CD4-positive, alpha-beta T cell treated with Interleukin-6 at 100 ng/mL for 8 hours (primary cell): ENCODE measurements around the gene ASTN1.

Source experiments
- DNase-seq: peaks from one replicate; pipeline ENCODE4 v3.0.0-alpha.2; 2020; ENCODE audit warnings: mixed read lengths, low spot score

The ASTN1 gene

DNA sequence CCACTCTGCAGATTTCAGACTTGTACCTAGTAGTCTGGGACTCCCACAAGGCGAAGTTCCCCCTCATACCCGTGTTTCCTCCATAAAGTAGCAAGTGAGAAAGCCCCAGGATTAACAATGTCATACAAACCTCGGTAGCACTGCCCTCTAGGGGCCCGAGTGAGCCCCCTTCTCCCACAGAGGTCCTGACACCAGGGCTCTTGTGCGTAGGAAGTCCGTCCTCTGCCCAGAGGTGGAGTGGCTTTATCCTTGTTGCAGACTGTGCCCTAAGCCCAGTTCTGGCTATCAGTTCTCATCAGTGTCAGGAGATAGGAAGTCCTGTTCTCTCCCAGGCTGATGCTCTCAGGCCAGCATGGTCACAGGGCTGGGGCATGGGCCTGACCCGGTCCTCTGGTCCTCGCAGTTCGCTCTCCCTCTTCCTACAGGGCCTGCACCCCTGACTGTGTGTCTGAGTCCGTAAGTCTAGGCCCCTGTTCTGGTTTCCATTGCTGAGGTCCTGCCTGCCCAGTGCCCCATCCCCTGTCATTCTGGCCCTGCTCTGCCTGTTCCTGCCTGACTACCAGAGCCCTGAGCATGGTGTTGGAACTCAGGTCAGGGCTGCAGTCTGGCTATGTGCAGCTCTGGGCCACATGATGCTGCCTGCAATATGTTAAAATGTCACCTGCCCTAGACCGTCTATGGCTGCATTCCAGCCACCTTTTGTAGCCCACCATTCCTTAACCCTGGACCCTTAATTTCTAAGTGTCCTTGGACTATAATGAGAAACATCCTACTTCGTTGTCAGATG, 285.6 kb downstream of the ASTN1 start:
- no peak for DNase-seq

DNA sequence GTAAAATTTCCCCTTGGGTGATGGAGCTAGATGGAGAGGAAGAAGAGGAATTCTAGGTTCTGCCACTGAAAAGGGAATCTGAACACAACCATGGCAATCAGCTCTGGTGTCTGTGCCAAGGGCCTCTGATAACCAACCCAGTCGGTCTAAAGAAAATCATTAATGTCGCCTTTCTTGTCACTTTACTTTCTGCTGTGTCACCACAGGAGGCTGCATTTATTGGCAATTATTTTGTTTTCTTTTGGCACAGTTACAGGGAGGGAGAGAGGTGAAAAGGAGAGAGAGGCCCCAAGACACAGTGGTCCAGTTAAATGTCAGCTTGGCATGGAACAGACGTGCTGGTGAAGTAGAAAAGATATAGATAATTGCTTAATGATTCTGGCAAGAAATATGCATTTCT, 287.0 kb downstream of the ASTN1 start:
- DNase-seq: no peak

DNA sequence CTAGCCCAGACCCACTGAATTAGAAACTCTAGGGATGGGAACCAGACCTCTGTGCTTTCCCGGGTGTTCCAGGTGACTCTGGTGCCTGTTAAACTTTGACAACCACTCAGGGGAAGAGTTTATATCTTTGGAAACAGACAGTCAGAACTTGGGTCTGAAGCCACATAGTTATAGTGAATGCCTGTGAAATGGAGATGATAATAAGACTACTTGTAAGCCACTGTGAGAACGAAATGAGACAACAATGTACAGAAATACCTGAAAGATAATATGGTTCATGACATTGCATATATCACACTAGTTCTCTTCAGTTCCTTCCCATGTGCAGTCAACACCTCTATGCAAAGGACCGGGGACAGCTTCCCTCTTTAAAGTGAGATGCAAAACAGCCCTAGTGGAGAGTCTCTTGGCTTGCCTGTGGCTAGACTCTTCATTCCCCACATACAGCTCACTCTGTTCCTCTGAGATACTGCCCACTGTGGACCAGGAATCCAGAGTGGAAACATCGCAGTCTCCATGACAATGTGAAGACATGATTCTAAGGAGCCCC, 287.5 kb downstream of the ASTN1 start:
- DNase-seq: no peak

DNA sequence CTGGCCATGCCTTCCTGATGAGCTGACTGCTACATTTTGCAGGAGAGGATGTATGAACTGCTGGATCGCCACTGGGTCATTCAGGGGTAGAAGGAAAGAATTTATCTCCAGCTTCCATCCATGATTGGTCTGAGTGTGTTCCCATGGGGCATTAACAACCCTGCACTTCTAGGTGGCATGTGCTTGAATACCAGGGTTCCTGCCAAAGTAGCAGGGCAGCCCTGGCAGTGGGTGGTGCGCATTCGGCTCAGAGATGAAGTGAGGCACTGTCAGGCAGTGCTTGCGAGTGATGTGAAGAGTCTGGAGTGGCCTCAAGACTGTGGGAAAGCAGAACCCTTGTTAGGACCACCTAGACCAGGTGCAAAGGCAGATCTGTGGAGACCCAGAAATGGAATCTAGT, 294.9 kb downstream of the ASTN1 start:
- no peak for DNase-seq

DNA sequence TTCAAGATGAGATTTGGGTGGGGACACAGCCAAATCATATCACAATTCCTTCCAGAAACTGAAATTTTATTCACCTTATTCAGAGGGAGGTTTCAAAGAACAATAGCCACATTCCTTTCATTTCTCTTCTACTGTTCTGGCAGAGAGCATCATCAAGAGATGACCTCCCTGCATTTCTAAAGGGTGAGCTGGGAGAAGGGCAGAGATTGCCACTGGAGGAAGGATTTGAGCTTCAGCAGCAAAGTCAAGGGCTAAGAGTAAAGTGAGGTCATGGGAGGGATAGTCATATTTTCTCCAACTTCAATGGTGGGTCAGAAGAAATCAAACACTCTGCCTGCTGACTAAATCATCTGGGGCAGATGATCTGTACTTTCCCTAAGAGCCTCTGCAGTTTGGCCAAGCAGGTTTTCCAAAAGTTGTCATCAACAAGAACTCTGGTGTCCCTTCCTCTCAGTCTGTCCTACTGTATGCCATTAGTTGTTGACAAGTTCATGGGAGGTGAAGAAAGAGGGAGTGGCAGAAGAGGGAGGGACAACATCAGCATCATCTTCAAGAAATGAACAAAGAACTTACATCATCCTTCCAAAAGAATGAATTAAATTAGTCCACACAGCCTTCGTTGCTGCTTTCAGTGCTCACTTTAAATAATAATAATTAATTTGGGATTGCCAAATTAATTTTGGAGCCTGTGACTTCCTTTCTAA, 298.3 kb downstream of the ASTN1 start:
- DNase-seq: no peak

DNA sequence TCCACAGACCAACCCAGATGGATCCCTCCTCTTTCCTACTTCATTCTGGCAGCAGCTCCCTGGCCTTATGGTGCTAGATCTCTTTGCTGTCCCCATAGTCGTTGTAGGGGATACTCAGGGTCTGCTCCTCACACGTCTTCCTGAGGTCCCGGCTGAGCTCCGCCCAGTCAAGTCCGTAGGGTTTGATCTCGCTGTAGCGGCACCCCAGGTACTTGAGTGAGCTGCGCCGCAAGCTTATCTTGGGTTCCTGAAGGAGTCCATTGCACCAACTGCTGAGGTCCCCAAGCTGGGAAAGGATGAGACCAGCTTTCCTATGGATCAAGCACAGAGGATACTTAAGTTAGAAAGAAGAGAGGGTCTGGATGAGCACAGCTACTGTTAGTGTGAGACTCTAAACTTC, 300.3 kb downstream of the ASTN1 start:
- DNase-seq: no peak

DNA sequence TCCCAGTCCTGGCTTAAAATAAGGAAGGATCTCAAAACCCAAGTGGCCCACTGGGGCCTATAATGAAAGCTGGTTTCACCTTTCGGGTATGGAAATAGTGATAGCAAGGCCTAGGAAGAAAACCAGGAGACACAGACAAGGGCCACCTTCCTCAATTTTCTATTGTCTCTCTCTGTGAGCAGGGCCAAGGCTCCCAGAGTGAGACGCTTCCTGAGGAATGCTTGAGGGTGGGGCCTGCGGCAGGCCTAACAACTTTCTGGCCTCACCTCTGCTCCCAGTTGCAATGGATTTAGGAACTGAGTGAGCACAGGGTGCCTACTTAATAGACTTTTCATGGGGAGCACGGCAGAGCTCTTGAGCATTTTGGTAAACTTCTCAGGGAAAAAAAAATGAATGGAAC, 300.9 kb downstream of the ASTN1 start:
- DNase-seq: no peak

DNA sequence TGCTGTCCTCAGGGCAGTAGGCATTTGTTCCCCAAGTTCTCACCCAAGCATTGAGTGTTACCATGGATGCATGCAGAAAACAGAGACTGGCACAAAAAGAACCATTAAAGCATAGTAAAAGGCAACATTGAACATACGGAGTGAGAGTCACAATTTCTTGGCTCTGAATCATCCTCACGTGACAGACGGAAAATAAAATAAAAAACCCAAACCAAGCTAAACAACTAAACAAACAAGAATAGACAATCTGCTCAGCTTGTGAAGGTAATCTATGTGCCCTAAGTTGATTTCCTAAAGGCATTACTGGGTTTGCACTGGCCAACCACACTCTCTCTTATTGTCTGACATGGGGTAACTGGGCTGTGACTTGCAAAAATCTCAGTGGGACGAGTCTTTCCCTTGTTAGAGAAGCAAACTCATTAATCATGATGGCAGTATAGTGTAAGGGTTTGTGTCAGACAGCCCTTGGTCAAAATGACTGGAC, 306.0 kb downstream of the ASTN1 start:
- no peak for DNase-seq

DNA sequence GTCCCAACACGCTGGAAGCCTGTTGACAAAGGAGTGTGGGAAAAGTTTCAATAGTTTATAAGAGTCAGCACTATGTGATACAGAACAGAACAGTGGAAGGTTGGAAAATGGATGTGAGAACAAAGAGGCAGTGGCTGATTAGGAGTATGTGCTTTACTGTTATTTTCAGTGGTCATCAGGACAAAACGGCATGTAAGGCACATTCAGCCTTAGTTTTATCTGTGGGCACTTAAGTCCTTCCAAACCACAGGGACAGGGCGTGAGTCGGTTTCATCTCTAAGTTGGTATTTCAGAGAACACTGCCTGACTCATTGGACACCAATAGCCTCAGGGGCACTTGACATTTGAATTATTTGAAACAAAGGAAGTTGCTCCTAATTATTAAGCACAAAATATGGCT, 306.9 kb downstream of the ASTN1 start:
- DNase-seq: no peak

DNA sequence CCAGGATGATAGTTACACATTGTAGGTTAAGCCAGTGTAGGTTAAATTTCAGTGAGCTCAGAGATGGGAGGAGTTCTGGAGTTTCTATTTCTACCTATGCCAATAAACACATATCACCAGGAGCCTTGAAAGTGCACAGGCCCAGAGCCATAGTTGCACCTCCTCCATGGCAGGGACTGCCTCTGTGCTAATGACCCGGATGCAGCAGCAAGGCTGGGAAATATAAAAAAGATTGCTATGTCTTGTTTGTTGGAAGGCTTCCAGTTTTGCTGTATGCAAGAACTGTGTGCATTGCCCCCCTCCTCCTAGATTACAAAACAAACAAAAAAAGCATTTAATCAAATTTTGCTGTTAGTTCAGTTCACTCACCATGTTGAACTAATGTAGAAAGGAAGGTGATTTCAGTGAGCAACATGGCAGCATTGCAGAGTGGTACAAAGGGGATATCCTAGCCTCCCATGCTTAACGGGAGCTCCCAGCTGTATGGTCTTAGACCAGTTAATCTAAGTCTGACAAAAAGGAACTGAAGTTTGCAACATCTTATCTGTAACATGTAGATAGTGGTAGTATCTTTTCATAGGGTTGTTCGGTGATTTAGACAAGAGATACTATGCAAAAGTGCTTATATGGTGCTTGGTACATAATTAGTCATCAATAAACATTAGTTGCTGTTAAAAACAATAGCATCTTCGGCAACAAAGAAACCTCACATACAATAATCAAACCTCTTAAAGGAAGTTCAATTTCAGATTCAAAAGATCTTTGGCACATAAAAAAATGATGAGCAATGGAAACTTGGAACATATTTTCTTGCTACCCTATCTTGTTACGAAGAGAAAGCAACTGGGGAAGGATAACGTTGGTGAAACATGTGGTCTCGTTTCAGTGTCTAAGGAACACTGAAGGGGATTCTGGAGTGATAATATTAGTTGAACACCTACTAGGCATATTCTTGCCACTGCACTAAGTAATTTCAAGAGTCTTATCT, 309.5 kb downstream of the ASTN1 start:
- DNase-seq: no peak

DNA sequence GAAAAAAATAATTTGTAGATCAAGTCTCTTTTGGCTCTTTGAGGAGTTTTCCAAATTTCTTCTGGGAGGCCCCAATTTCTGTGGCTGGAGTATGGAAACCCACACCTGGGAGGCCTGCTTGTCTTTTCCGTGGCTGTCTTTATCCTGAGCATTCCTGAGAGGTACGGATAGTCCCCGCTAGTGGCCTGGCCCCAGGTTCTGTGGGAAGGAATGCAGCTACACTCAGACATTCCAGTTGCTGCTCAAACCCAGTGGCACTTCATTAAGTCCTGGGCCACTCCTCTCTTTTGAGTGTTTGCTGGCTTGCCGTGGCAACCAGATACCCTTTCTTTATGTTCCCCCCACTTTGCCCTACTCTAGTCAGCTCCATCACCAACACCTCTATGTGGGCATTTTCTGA, 310.4 kb downstream of the ASTN1 start:
- no peak for DNase-seq

DNA sequence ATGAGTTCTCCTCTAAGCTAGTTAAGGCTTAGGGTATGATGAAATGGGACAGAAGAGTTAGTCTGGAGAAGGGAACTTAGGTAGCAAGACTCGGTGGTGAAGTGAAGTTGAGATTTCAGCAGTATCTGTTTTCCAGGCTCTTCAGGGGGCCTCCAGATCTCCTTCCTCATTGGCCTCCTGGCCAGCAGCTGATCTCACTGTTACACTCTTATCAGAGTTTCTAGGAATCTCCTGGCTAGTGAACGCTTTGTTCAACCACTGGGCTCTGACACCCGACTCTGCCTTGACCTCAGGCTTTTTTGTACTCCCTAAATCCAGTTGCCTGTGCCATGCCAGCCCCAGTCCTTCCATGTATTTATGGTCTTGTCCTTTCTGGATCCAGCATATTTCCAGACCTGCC, 311.0 kb downstream of the ASTN1 start:
- DNase-seq: no peak

DNA sequence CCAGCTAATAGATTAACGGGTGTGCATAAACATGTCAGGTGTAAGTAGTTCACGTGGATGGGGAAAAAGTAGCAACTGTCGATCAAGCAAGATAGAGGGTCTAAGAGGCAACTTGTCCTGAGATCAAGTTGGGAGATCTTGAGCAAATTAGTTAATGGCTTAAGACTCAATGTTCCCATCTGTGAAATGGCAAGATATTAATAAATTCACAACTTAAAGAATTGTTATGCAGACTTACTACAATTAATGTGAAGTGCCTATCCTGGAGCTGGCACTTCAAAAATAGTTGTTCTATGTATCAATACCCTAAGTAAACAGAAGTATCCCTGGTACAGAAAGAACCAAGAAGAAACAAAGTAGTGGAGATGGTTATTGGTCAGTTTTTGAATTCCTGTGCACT, 312.4 kb downstream of the ASTN1 start:
- DNase-seq: no peak

DNA sequence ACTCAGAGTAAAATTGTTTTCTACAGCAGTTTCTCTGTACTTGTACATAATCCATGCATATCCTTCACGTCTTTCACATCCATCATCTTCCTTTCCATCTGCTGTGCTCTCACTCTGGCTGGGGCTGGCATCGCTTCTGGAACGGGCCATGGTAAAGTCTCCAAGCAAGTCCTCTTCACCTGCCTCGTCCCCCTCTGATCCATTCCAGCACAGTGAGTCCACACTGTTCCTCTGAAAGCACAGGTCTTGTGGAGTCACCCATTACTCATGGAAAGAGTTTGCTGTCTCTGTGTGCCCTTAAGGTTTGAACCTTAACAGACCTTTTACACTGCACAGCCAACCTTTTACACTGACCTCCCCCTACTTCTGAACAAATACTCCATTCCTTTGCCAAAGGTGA, 313.6 kb downstream of the ASTN1 start:
- no peak for DNase-seq

DNA sequence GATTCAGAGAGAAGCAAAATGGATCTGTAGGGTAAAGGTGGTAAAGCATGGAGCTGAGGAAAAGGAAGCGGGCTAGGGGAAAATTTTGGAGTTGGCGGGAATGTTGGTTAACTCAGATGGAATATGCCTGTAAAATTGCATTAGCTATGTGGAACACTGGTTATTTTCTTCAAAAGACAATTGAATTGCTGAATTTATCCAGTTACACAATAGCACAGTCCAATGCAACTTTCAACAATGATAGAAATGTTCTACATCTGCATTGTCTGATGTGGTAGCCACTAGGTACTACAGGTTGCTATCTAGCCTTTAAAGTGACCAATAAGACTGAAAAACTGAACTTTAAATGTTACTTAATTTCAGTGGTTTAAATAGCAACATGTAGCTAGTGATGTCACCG, 315.2 kb downstream of the ASTN1 start:
- no peak for DNase-seq

DNA sequence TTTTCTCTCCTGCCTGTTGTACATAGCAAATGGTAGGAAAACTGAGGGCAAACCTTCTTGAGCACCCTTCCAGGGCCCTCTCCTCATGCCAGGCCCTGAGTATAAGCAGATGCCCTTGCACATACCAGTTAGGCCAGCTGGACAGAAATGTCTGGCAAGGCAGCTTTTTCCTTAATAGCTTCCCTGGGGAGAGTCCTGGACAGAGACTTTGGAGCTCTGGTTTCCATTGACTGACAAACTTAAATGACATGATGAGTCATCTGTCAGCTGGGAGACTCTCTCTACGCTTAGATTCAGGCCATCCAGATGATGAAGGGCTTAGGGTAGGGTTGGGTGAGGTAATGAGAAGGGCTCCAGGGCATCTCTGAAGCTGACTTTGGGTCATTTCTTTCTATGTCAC, 317.5 kb downstream of the ASTN1 start:
- DNase-seq: no peak

DNA sequence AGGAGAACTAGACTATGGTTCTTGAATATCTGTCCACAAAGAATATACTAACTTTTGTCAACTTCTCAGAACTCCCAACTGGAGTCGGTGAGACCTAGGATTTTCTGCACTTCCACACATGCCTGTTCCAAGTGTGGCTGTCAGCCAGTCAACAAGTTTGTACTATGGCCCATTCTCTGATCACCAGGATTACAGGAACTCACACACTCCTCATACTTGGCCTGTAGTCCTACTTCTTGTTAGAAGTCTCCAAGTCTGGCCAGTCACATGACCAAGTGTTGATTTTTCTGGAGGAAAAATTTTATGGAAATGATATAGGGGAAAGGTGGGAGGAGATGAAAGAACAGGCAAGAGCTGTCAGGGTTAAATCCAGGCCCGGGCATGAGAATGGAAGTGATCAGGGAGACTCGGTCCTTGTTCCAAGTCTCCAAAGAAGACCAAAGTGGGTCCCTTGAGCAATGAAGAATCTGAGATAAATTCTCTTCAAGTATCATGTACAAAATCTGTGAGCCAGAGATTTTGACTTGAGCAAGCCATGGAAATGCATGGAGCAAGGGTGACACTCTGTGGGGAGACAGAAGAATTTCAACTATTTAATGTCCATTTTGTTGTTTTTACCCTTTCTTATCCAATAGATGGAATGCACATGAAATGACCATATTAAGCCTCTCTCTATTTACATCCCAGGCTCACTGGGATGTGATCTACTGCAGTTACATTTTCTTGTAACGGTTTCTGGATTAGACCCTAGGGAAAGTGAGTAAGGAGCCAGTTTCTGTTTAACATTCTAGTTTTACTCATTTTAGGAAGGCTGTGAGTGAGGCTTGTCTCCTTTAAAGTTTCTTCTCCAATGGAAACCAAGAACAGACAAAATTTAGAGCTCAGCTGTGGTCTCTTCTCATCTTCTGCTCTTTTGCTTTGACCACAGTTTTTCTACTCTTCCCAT, 320.9 kb downstream of the ASTN1 start:
- no peak for DNase-seq

DNA sequence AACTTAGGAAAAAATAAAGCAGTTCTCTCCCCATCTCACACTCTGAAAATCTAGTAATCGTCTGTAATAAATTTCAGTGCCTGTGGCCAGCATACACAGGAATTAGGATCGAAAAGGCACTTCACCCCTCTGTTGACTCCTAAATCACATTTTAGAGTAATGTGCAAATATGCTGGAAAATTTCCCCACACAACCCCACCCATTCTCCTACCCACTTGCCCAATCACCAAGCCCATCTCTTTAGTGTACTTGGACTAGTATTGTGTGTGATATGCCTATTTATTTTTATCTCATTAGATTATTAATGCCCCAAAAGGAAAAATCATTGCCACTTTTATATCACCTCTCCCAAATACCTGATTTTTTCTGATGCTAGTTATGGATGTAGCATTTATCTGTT, 323.3 kb downstream of the ASTN1 start:
- no peak for DNase-seq

DNA sequence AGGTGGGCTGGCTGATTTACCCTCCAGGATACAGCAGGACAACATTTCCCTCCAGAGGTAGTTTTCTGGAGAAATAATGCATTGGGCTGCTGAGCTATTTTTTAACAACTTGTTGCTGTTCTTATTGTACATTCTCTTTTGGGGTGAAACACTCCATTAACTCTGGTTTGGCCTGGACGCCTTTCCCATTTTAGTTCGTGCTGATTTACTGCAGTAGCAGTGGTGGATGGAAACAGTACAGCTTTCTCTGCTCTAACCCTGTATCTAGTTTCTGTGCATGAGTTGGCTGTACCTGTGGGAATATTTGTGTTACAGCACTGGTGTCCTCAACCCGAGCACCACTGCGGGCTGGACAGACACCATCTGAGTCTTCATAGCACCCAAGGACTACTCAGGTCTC, 325.3 kb downstream of the ASTN1 start:
- DNase-seq: no peak

DNA sequence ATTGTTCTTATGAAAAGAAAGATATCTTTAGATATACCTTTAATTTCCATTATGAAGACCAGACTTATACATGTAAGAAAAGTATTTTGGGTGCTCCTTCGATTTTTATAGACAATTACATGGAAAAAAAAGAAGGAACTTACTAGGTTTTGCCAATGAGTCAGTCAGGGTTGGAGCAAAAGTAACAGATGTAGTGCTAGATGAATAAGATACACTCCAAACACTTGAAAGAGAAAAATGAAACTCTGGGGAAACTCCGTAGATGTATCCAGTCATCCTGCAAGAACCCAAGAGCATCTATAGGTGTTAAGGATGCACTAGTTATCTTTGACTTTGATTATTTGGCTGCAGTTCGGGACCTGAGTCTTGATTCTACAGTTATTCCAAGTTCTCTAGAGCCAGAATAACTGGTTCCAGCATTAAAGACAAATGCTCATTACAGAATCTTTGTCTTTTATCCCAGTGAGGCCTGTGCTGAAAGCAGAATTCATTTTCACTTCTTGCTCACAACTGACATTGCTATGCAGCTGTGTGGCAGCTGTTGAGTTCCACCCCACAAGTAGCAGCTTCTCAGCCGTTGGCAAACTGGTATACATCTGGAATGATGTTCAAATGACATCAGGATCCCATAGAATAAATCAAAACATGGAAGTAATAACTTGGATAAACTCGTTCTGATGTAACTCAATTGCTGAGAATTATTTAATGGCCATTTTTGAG, 326.1 kb downstream of the ASTN1 start:
- DNase-seq: no peak
